ENCODE results near the gene BLID. TPM values are rescaled to one million over a fixed set of nuclear protein-coding genes. Genes with fewer than 3 reads are reported as not detected.

Gene BLID
- total RNA-seq, 4 donors from 2014 or later, result not detected

DNA sequence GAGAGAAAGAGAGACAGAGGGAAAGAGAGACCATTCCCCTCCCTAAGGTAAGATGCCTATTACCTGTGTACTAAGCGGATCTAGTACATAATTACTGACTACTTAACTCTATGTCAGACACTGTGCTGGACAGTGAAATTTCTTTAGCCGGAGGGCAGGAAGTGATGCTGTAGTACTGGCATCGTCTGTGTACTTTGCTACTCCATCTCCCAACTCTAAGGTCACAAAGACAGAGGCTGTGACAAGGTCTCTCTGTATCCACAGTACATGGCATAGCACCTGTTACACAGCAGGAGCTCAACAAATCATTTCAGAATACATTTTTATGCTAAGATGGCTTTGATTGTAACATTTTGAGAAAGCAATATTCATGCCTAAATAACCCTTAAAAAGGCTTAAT is 9.0 kb downstream of the BLID start:
- intact Hi-C loops (cut with DNase I), result no loop called here
- 62 to 63% methylated on average over 3 of the region's 3 CpGs for WGBS, 2 donors

GRCh38 chr11:122105044-122105758 is 10.8 kb downstream of the BLID start:
- Histone ChIP-seq H3K27me3 (peaks cover 0 to 22% (median 0%) of the 10 kb centered on the region in 4 donors), H3K4me1 (peaks cover 1 to 30% (median 4%) of the 10 kb centered on the region in 3 donors), H3K9me3 (no peaks in the 10 kb centered on the region), H3K27ac (no peak overlapping the region), H3K4me3 (no peak overlapping the region), H3K36me3 (no peaks in the 10 kb centered on the region)
- intact Hi-C loops (cut with DNase I), result no loop called here
- TF ChIP-seq POLR2A (IDR thresholded peaks at IDR 0.05), result no peak
- TF ChIP-seq, protein P1, sequence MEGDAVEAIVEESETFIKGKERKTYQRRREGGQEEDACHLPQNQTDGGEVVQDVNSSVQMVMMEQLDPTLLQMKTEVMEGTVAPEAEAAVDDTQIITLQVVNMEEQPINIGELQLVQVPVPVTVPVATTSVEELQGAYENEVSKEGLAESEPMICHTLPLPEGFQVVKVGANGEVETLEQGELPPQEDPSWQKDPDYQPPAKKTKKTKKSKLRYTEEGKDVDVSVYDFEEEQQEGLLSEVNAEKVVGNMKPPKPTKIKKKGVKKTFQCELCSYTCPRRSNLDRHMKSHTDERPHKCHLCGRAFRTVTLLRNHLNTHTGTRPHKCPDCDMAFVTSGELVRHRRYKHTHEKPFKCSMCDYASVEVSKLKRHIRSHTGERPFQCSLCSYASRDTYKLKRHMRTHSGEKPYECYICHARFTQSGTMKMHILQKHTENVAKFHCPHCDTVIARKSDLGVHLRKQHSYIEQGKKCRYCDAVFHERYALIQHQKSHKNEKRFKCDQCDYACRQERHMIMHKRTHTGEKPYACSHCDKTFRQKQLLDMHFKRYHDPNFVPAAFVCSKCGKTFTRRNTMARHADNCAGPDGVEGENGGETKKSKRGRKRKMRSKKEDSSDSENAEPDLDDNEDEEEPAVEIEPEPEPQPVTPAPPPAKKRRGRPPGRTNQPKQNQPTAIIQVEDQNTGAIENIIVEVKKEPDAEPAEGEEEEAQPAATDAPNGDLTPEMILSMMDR (IDR thresholded peaks at IDR 0.05), result no peak
- no peak for DNase-seq
- WGBS, 2 donors, result 77 to 88% methylated on average over 7 to 8 of the region's 8 CpGs

More for the DNA sequence above, 9.0 kb downstream of the BLID start:
- Histone ChIP-seq H3K4me1 (peaks cover 0 to 13% (median 1%) of the 10 kb centered on the region in 3 donors), H3K36me3 (no peaks in the 10 kb centered on the region), H3K27me3 (peaks cover 0 to 4% (median 0%) of the 10 kb centered on the region in 4 donors), H3K9me3 (no peaks in the 10 kb centered on the region), H3K4me3 (no peak overlapping the region), H3K27ac (no peak overlapping the region)
- DNase-seq, result no peak
- TF ChIP-seq, protein P1 (IDR thresholded peaks at IDR 0.05), result no peak
- TF ChIP-seq POLR2A (IDR thresholded peaks at IDR 0.05), result no peak

DNA sequence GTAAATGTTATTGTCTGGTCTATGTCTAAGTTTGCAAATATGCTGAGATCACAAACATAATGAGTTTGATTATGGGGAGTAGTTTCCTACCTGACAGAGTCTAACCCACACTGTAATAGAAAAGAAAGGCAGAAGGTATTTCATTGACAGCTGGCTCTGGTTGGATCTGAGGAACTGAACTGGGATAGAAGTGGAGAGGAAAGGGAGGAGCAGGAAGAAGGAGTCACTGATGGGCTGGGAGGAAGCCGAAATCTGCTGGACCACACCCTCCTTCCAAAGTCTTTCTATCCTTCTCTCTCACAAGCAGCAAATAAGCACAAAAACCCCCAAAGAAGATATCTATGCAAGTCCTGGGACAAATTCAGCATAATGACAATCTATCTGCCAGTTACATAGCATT is 11.7 kb downstream of the BLID start:
- intact Hi-C loops (cut with DNase I), result loop anchor here (5.0 kb wide), 1 partner anchor 447 kb away; no protein-coding TSS in a partner anchor
- no peak for DNase-seq

DNA sequence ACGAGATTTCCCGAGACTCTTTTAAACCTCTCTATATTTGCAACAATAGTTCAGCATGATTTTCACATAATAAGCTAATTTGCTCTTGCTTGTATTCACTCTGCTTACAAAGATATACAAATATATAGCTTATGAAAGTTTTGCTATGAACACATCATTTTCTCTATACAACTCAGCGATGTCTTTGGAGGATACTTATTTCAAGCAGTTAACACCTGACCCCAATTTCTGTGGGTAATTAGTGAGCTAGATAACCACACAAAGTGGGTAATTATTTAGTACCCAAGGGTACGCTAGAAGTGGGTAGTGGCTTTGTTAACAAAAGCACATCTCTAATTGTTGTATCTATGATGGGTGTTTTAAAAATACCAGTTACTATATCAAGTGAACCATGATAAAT is 12.3 kb downstream of the BLID start:
- TF ChIP-seq, protein P1 (IDR thresholded peaks at IDR 0.05), result no peak
- no peak for TF ChIP-seq POLR2A (IDR thresholded peaks at IDR 0.05)
- 57 to 64% methylated on average over 4 of the region's 4 CpGs for WGBS, 2 donors
- Histone ChIP-seq H3K27ac (peak overlapping the region in 1 of 4 donors; percentile 44), H3K4me3 (no peak overlapping the region), H3K36me3 (no peaks in the 10 kb centered on the region), H3K27me3 (peaks cover 0 to 32% (median 0%) of the 10 kb centered on the region in 4 donors), H3K9me3 (no peaks in the 10 kb centered on the region), H3K4me1 (peaks cover 2 to 34% (median 4%) of the 10 kb centered on the region in 3 donors)
- no peak for DNase-seq
- intact Hi-C loops (cut with DNase I), result loop anchor here (5.0 kb wide), 1 partner anchor 446 kb away; no protein-coding TSS in a partner anchor

More for the DNA sequence above, 11.7 kb downstream of the BLID start:
- Histone ChIP-seq H3K36me3 (no peaks in the 10 kb centered on the region), H3K27me3 (peaks cover 0 to 30% (median 0%) of the 10 kb centered on the region in 4 donors), H3K4me1 (peaks cover 2 to 34% (median 4%) of the 10 kb centered on the region in 3 donors), H3K27ac (peak overlapping the region in 1 of 4 donors; percentile 31), H3K9me3 (no peaks in the 10 kb centered on the region), H3K4me3 (no peak overlapping the region)
- TF ChIP-seq, protein P1 (IDR thresholded peaks at IDR 0.05), result no peak
- TF ChIP-seq POLR2A (IDR thresholded peaks at IDR 0.05), result no peak
- 36 to 39% methylated on average over 1 of the region's 1 CpG for WGBS, 2 donors

GRCh38 chr11:122103321-122103720 is 12.7 kb downstream of the BLID start:
- Histone ChIP-seq H3K27ac (peak overlapping the region in 2 of 4 donors; percentile 44 to 87), H3K9me3 (no peaks in the 10 kb centered on the region), H3K27me3 (peaks cover 0 to 32% (median 0%) of the 10 kb centered on the region in 4 donors), H3K4me1 (peaks cover 2 to 34% (median 4%) of the 10 kb centered on the region in 3 donors), H3K36me3 (no peaks in the 10 kb centered on the region), H3K4me3 (no peak overlapping the region)
- intact Hi-C loops (cut with DNase I), result loop anchor here (5.0 kb wide), 1 partner anchor 446 kb away; no protein-coding TSS in a partner anchor
- no peak for DNase-seq
- TF ChIP-seq, protein P1 (IDR thresholded peaks at IDR 0.05), result no peak
- no peak for TF ChIP-seq POLR2A (IDR thresholded peaks at IDR 0.05)
- 39 to 50% methylated on average over 6 of the region's 6 CpGs for WGBS, 2 donors
